Ramos (cell line): ENCODE results near the gene GNG4.
"Not testable (repeated sequence)": the region's sequence is repeated elsewhere in the genome, so short reads cannot be mapped to it uniquely, and the experiment has no call there.

ENCODE experiments used
- in situ Hi-C: fragments of 300-500 bp; cut with MboI; formaldehyde crosslinking; loops from one replicate; pipeline ENCODE4 v1.14.3; 2022; ENCODE audit warnings: low sequenced_read_pairs; ENCODE audit not compliant: unreplicated experiment

The GNG4 gene

DNA sequence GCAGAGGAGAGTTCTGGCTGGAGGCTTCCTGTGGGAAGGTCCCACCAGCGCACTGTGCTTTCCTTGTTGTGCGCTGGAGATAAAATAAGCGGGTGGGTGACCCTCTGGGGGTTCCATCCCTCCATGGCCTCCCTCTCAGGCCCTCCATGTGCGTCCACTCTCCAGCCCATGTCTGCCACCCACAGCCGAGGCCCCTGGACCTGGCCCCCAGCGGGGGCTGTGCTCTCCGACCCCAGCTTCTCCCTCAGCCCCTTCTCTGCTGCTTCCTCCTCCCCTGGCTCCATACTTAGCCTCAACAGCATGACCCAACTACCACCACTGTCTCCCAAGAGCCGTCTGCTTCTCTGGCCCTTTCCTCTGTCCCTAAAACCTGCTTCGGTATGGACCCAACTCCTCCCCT is 61.4 kb downstream of the GNG4 start:
- in situ Hi-C loops: no loop called here

DNA sequence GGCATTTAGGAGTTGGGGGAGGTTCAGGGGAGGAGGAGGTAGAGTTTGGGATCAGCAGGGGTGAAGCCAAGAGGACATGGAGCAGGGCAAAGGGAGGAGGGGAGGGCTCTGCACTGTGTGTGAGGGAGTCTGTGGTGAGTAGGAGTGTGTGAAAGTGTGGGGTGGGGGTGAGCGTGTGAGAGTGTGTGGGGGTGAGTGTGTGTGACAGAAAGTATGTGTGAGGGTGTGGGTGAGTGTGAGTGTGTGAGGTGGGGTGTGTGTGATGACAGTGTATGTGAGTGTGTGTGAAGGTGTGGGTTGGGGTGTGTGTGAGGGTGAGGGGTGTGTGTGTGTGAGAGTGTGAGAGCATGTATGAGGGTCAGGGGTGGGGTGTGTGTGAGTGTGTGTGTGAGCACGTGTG is 62.6 kb downstream of the GNG4 start:
- in situ Hi-C loops: no loop called here

DNA sequence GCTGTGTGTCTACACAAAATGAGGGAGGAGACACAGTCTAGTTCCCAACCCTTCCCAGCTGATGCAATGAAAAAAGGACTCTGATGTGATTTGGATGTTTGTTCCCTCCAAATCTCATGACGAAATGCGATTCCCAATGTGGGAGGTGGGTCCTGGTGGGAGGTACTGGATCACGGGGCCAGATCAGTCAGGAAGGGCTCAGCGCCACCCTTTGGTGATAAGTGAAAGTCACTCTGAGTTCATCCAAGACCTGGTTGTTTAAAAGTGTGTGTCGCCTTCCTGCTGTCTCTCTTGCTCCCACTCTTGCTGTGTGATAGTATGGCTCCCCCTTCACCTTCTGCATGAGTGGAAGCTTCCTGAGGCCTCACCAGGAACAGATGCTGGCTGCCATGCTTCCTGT is 63.2 kb downstream of the GNG4 start:
- in situ Hi-C loops: no loop called here

DNA sequence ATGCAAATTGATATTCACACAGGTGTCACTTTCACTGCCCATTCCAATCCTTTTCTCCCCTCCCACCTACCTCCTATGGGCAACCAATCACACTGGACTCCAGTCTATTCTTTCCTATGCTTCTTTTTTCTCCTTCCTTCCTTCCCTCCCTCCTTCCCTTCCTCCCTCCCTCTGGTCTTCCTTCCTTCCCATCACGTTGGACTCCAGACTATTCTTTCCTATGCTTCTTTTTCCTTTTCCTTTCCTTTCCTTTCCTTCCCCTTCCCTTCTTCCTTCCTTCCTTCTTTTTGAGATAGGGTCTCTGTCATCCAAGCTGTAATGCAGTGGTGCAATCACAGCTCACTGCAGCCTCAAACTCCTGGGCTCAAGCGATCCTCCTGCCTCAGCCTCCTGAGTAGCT is 64.6 kb downstream of the GNG4 start:
- in situ Hi-C loops: no loop called here

DNA sequence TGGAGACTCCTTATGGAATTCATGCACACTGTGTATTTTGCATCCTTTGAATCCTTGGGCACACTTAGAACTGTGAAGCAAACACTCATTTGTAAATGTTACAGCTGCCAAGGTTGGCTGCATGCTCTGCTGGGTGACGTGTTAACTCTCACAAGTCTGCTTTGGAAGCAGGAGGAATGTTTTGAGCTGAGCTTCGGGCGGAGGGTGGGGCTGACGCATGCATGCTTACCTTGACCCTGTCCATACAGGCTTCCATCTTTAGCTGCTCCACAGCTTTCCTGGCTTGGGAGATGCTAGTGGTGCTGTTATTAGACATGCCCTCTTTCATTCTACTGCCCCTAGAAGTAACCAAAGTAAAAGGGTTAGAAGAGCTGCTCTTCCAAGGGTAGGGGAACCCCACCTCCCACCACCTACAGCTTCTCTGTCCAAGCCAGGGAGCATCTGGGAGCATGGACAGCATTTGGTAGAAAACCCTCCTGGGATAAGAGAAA is 66.0 kb downstream of the GNG4 start:
- in situ Hi-C loops: no loop called here

DNA sequence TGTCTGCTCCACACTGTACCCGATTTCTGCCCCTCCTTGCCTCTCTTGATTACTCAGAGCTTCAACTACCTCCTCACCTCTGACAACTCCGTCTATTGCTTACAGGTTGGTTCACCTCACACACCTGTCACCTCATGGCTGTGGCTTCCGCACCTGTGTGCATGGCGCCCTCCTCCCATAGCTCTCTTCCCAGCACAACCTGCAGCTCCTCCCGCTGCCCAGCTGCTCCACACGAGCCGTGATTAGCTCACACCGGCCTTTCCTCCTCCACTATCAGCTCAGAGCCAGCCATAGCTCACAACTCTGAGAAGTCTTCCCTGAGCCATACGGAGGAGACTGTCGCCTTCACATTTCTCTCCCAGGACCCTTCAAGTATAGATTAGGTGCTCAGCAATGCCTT is 67.5 kb downstream of the GNG4 start:
- in situ Hi-C loops: no loop called here

DNA sequence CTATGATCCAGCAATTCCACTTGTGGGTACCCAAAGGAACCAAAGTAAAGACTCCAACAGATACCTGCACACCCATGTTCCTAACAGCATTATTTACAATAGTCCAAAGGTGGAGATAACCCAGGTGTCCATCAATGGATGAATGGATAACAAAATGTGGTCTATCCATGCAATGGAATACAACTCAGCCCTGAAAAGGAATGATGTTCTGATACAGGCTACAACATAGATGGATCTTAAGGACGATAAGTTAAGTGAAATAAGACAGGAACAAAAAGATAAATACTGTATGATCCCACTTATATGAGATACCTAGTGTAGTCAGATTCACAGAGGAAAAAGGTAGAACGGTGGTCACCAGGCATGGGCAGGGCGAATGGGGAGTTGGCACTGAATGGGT is 69.7 kb downstream of the GNG4 start:
- in situ Hi-C loops: no loop called here

DNA sequence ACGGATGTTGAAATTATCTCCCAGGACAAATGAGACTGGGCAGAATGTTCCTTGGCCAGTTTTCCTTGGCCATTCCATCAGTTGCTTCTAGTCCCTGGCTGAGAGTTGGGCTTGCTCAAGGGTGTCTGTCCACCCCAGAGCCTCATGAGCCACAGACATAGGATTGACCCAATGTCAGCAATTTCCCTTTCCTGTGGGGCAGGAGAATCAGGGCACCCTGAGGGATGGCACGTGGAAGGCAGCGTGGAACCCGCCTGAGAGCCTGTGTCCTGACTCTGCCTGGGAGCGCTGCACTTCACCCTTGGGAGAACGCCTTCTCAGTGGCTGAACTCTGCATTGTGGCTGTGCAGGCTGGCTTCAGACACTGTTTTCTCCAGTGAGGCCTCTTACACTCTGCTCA is 74.0 kb downstream of the GNG4 start:
- in situ Hi-C loops: no loop called here

DNA sequence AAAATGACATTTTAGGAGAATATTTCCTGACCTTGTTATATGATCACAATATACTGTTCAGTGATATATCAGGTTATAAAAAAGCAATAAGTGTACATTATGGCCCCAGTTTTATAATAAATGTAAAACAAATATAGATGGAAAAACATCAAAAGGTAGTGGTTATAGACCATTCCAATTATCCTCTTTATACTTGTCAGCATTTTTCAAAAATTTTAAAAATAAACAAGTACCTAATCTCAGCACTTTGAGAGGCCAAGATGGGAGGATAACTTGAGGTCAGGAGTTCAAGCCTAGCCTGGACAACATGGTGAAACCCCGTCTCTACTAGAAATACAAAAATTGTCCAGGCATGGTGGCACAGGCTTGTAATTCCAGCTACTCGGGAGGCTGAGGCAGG is 75.7 kb downstream of the GNG4 start:
- in situ Hi-C loops: no loop called here

DNA sequence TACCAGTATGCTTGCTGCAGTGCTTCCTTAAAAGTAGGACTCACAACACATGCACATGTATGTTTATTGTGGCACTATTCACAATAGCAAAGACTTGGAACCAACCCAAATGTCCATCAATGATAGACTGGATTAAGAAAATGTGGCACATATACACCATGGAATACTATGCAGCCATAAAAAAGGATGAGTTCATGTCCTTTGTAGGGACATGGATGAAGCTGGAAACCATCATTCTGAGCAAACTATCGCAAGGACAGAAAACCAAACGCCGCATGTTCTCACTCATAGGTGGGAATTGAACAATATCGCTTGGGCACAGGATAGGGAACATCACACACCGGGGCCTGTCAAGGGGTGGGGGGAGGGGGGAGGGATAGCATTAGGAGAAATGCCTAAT is 76.6 kb downstream of the GNG4 start:
- in situ Hi-C loops: not testable (repeated sequence)

DNA sequence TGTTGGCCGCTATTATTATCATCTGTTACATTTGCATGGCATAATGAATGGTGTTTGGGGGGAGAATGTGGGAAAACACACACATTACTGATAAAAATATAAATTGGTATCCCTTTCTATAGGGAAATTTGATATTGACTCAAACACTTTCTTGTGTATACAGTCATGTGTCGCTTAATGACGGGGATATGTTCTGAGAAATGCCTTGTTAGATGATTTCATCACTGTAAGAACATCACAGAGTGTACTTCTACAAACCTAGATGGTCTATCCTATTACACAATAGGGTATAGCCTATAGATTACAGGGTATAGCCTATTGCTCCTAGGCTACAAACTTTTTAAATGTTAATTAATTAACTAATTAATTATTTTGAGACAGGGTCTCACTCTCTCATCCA is 78.1 kb downstream of the GNG4 start:
- in situ Hi-C loops: no loop called here

DNA sequence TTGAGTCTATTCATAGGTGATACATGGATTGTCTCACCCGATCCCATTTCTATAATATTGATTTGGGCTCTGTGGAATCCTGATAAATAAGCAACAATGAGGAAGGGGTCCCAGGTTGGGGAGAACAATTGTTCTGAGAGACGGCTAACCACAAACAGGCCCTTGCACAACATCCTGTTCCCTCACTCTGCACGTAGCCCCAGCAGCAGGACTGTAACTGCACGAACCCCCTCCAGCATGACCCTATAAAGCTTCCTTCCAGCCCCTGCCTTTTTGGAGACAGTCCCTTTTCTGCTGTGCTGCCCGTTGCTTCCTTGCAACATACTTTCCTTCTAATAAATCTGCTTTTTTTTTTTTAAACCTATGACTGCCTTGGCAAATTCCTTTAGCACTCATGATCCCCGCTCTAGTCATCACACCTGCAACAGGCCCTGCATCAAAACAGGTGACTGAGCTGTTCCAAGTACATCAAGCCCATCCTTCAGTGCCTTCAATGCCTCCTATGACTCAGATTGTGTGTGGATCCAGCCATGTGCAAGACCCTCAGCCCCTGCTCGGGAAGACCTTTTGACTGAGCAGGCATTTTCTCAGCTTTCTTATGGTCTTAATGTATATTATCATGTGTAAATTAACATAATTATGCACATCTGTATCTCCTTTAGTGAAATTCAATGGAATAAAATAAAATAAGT is 81.6 kb downstream of the GNG4 start:
- in situ Hi-C loops: no loop called here

DNA sequence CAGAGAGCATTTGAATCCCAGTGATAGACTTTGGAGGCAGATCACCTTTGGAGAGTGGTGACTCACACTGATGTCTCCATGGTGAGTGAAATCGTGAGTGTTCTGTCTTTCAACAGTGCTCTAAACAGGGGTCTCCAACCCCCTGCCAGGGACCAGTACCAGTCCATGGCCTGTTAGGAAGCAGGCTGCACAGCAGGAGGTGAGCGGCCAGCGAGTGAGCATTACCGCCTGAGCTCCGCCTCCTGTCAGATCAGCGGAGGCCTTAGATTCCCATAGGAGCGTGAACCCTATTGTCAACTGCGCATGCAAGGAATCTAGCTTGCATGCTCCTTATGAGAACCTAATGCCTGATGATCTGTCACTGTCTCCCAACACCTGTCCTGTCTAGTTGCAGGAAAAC is 83.5 kb downstream of the GNG4 start:
- in situ Hi-C loops: no loop called here

DNA sequence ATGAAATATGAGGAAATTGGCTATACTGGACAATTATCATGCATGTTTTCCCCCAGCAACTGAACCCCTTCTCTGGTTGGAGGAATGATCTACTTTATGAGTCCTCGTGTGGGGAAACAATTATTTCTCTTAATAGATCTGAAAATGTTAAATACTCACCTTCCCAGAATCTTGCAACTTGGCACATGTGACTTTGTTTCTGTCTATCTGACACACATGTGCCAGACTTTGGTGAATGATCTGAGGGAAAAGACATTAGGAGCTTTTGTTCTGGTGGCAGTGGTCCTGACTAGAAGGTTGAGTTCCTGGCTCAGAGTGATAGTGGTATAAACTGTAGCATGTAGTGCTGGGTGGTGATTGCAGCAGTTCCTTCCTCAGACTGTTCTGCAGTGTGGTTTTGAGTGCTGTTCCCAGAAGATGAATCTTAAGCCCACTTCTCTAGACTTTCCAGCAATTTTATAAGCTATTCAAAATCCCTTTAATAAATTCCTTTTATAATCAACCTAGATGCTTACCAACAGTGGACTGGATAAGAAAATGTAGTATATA is 86.0 kb downstream of the GNG4 start:
- in situ Hi-C loops: no loop called here

DNA sequence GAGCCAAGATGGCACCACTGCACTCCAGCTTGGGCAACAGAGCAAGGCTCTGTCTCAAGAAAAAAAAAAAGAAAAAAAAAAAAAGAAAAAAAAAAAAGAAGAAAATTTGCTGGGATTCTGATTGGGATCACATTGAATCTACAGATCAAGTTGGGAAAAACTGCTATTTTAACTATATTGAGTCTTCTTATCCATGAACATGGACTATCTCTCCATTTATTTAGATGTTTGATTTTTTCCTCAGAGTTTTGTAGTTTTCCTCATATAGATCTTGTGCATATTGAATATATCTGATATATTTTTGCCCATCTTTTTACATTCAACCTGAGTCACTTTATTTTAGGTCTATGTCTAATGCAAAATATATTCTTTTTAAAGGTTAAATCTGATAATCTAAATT is 87.0 kb downstream of the GNG4 start:
- in situ Hi-C loops: no loop called here

DNA sequence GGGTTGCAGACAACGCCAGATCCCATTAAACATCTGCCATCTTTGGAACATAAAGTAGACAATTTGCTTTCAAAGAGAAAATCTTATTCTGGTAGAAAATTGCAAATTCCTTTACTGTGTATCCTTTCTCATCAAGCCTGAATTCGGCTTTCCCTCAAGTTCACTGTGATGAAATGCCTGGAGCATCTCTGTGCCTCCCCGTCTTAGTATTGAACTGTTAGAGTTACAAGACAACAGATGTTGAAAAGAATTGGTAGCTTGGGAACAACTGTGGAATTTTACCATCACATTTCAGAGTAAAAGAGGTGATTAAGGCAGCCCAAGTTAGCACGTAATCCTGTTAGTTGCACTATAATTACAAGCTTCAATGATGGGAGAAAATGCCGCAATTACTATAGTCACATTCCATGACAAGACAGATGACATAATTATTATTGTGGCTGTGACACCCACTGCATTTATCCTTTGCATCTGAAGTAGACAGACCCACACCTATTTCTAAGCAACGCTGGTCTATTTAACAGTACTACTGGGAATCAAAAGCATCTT is 90.9 kb downstream of the GNG4 start:
- in situ Hi-C loops: no loop called here

DNA sequence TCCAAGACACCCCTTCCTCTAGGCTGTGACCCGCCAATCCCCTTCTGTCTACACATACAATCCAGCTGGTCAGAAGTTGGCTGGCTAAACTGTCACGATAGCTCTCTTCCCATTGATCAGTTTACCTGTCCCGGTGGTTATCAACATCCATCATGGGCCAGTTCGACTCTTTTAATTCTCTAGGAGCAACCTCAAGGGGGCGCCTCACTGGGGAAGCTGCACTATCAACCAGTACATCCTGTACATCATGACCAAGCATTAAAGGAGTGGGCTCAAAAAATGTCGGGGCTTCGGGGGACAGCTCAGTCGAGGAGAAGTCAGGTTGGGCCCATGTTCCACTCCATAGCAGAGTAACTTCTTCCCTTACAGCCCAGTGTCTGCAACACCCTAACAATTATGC is 92.1 kb downstream of the GNG4 start:
- in situ Hi-C loops: no loop called here

DNA sequence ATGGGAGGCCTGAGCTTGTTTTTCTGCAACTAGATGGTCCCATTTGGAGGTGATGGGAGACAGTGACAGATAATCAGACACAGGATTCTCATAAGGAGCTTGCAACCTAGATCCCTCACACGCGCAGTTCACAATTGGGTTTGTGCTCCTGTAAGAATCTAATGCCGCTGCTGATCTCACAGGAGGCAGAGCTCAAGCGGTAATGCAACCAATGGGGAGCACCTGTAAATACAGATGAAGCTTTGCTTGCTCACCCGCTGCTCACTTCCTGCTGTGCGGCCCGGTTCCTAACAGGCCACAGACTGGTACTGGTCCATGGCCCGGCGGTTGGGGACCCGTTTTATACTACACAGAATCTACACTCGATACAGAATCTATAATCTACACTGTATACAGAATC is 92.8 kb downstream of the GNG4 start:
- in situ Hi-C loops: no loop called here

DNA sequence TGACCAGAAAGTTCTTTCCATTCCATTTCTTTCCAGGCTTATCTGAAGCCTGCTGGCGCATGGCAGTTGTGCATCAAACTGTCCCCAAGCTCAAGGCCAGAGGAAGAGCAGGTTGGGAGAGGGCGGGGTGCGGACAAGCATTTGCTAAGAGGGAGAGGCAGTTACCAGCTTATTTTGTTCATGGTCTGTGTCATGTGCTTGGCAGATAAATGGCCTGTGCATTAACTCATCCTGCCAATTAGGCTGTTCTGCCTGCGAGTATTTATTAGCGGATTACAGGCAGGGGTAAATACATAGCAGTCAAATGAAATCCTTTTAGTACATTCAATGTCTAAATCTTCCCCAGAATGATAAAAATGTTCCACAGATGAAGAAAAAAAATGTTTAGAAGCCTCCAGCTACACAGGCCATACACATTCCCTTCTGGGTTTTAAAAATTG is 96.5 kb downstream of the GNG4 start:
- in situ Hi-C loops: no loop called here

DNA sequence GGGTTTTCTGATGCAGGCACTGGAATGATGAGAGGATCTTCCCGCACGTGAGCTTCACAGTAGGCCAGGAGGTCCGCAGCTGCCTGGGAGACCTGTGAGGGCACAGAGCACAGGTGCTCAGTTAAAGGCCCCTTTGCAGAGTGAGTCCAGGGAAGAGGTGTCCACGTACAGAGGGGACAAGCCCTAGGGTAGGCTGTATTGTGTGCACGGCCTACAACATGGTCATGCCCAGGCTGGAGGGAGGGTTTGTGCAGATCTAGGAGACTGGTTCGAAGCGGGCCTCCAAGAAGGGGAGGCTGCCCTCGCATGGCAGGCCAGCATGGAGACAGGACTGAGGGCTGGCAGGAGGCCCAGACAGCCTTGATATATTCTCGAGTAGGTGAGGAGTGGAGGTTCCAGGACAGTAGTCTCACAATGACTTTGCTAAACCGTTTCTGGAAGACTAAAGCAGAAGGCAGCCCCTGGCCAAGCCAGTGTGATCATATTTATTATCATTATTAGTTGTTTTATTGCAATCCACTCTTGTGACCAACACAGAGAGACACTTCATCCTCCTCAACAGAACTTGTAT is 97.4 kb downstream of the GNG4 start:
- in situ Hi-C loops: no loop called here

DNA sequence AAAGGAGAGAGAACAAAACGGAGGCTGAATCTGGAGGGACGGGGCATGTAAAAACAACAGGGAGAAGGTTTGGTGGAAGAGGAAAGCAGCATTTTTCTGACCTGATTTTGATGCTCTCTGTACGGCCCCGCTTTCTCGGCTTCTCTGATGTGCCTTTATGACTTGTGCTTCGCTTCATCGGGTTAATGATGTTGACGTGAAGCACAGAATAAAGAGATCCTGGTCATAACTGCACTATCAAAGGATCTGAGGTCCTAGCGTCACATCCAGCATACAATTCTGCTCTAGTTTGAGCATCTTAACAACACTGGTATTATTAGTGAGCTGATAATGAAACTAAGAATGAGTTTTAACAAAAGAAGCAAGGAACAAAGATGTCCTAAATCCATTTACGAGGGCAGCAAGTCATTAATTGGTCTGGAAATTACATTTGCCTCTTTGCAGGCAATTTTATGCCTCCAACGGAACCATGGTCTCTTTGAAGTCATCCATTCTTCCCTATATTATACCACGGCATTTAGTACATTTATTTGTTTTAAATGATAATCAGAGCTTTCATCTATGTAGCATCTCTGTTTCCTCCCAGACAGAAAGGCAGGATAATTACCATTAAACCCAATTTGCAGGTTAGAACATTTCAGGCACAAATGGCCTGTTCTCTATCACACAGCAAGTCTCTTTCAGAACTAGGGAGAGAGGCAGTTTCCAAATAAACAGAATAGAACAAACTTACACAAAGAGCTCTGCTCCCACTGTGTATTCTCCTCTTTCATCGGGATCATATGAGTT is 100.0 kb downstream of the GNG4 start:
- in situ Hi-C loops: no loop called here
